Activated naive CD4-positive, alpha-beta T cell treated with anti-CD3 and anti-CD28 coated beads for 36 hours (primary cell): Measurements from ENCODE around the gene TANC1. TPM values are rescaled to one million over a fixed set of nuclear protein-coding genes. Genes with fewer than 3 reads are reported as not detected.

Experiments used
- CTCF ChIA-PET: fragments of 350-600 bp; sonication (Branson Sonifier 250); formaldehyde crosslinking; loops from one replicate; lab custom pipeline; 2021; ENCODE audit warnings: antibody characterized with exemption; lab: Charles Lee
- DNase-seq: peaks from one replicate; pipeline ENCODE4 v3.0.0-alpha.2; 2020
- H3K27ac Mint-ChIP-seq: one replicate; pipeline ENCODE4 v1.8.0; 2021; ENCODE audit warnings: mild to moderate bottlenecking, mixed read lengths
- H3K27me3 Mint-ChIP-seq: one replicate; pipeline ENCODE4 v1.8.0; 2021; ENCODE audit warnings: low read depth, mixed read lengths
- H3K36me3 Mint-ChIP-seq: one replicate; pipeline ENCODE4 v1.8.0; 2021; ENCODE audit warnings: low read depth, mixed read lengths
- H3K4me1 Mint-ChIP-seq: one replicate; pipeline ENCODE4 v1.8.0; 2021; ENCODE audit warnings: low read depth, mixed read lengths
- H3K4me3 Mint-ChIP-seq: one replicate; pipeline ENCODE4 v1.8.0; 2021; ENCODE audit warnings: mild to moderate bottlenecking, moderate library complexity, mixed read lengths
- H3K9me3 Mint-ChIP-seq: one replicate; pipeline ENCODE4 v1.8.0; 2021; ENCODE audit warnings: mixed read lengths
- intact Hi-C: fragments of 100-400 bp; cut with micrococcal nuclease; formaldehyde crosslinking; loops from one replicate; pipeline ENCODE4 v1.15.1; 2023
- total RNA-seq, 2 experiments: library from RNA; stranded (reverse); gene quantifications; one replicate each; pipeline ENCODE4 v1.2.3, GENCODE V29; 2021

The TANC1 gene
- total RNA-seq, 2 experiments from 2014 or later, result 2.0 to 2.3 TPM

GRCh38 chr2:158965641-158966040, 2.8 kb upstream of the TANC1 start:
- no peak overlapping the region for H3K4me3 Mint-ChIP-seq
- intact Hi-C loops, result loop anchor here (5.0 kb wide), 1 partner anchor 508 kb away; the partner anchor contains the start of genes CCDC148 and PKP4
- no peak overlapping the region for H3K27ac Mint-ChIP-seq
- no peaks in the 10 kb centered on the region for H3K36me3 Mint-ChIP-seq
- CTCF ChIA-PET, result interaction anchor here (0.5 to 0.9 kb wide), 3 partner anchors 8 to 154 kb away, joined by 3 read pairs; no protein-coding TSS in a partner anchor
- H3K27me3 Mint-ChIP-seq, result peaks cover 30% of the 10 kb centered on the region
- H3K4me1 Mint-ChIP-seq, result peaks cover 14% of the 10 kb centered on the region
- no peak for DNase-seq
- no peaks in the 10 kb centered on the region for H3K9me3 Mint-ChIP-seq

GRCh38 chr2:158966312-158966711, 2.1 kb upstream of the TANC1 start:
- intact Hi-C loops, result loop anchor here (5.0 kb wide), 1 partner anchor 509 kb away; the partner anchor contains the start of genes CCDC148 and PKP4
- DNase-seq, result no peak
- CTCF ChIA-PET, result interaction anchor here (0.5 to 0.9 kb wide), 3 partner anchors 9 to 153 kb away, joined by 3 read pairs; no protein-coding TSS in a partner anchor
- Mint-ChIP-seq H3K27ac (no peak overlapping the region), H3K27me3 (peaks cover 31% of the 10 kb centered on the region), H3K4me1 (peaks cover 14% of the 10 kb centered on the region), H3K4me3 (no peak overlapping the region), H3K36me3 (no peaks in the 10 kb centered on the region), H3K9me3 (no peaks in the 10 kb centered on the region)

GRCh38 chr2:158967114-158967730, 1.2 kb upstream of the TANC1 start:
- H3K36me3 Mint-ChIP-seq, result no peaks in the 10 kb centered on the region
- intact Hi-C loops, result loop anchor here (5.0 kb wide), 1 partner anchor 510 kb away; the partner anchor contains the start of genes CCDC148 and PKP4
- peaks cover 14% of the 10 kb centered on the region for H3K4me1 Mint-ChIP-seq
- no peaks in the 10 kb centered on the region for H3K9me3 Mint-ChIP-seq
- no peak overlapping the region for H3K27ac Mint-ChIP-seq
- peak overlapping the region; percentile 60 for H3K4me3 Mint-ChIP-seq
- CTCF ChIA-PET, result interaction anchor here (1.6 kb wide), 1 partner anchor 151 kb away, joined by 3 read pairs; no protein-coding TSS in a partner anchor
- peaks cover 37% of the 10 kb centered on the region for H3K27me3 Mint-ChIP-seq
- DNase-seq, result no peak

GRCh38 chr2:158967731-158968395, 577 bp upstream of the TANC1 start:
- Mint-ChIP-seq H3K27ac (no peak overlapping the region), H3K27me3 (peaks cover 43% of the 10 kb centered on the region), H3K4me1 (peaks cover 14% of the 10 kb centered on the region), H3K4me3 (peak overlapping the region; percentile 60), H3K9me3 (no peaks in the 10 kb centered on the region), H3K36me3 (no peaks in the 10 kb centered on the region)
- CTCF ChIA-PET, result interaction anchor here (1.6 kb wide), 1 partner anchor 151 kb away, joined by 3 read pairs; no protein-coding TSS in a partner anchor
- no peak for DNase-seq
- intact Hi-C loops, result loop anchor here (2.0 to 5.0 kb wide), 3 partner anchors 151 to 511 kb away; partner anchors contain the start of genes CCDC148, PKP4 and WDSUB1

GRCh38 chr2:158969162-158969714, 798 bp downstream of the TANC1 start:
- Mint-ChIP-seq H3K9me3 (no peaks in the 10 kb centered on the region), H3K4me3 (peak overlapping the region; percentile 80), H3K4me1 (peaks cover 14% of the 10 kb centered on the region), H3K27me3 (peaks cover 52% of the 10 kb centered on the region), H3K27ac (no peak overlapping the region), H3K36me3 (no peaks in the 10 kb centered on the region)
- CTCF ChIA-PET, result interaction anchor here (0.6 to 1.6 kb wide), 2 partner anchors 149 to 1076 kb away, joined by 3 read pairs; no protein-coding TSS in a partner anchor
- no peak for DNase-seq
- intact Hi-C loops, result loop anchor here (2.0 to 5.0 kb wide), 3 partner anchors 150 to 512 kb away; partner anchors contain the start of genes CCDC148, PKP4 and WDSUB1

GRCh38 chr2:158969715-158970240, 1.3 kb downstream of the TANC1 start:
- Mint-ChIP-seq H3K4me1 (peaks cover 14% of the 10 kb centered on the region), H3K27ac (peak overlapping the region; percentile 9), H3K27me3 (peaks cover 52% of the 10 kb centered on the region), H3K9me3 (no peaks in the 10 kb centered on the region), H3K4me3 (peak overlapping the region; percentile 80), H3K36me3 (no peaks in the 10 kb centered on the region)
- peak; percentile 17 for DNase-seq
- CTCF ChIA-PET, result interaction anchor here (0.6 kb wide), 1 partner anchor 1076 kb away, joined by 3 read pairs; no protein-coding TSS in a partner anchor
- intact Hi-C loops, result loop anchor here (1.0 to 5.0 kb wide), 5 partner anchors 82 to 743 kb away; partner anchors contain the start of genes CCDC148, MARCHF7, PKP4 and WDSUB1

GRCh38 chr2:158970241-158970751, 1.9 kb downstream of the TANC1 start:
- peak; percentile 31 for DNase-seq
- Mint-ChIP-seq H3K36me3 (no peaks in the 10 kb centered on the region), H3K4me1 (peaks cover 14% of the 10 kb centered on the region), H3K27ac (no peak overlapping the region), H3K27me3 (peaks cover 52% of the 10 kb centered on the region), H3K4me3 (peak overlapping the region; percentile 80), H3K9me3 (no peaks in the 10 kb centered on the region)
- intact Hi-C loops, result loop anchor here (1.0 to 5.0 kb wide), 2 partner anchors 83 to 742 kb away; partner anchors contain the start of gene MARCHF7
- CTCF ChIA-PET, result no interaction called here

GRCh38 chr2:158973116-158973956, 4.9 kb downstream of the TANC1 start:
- intact Hi-C loops, result loop anchor here (5.0 kb wide), 1 partner anchor 86 kb away; no protein-coding TSS in a partner anchor
- Mint-ChIP-seq H3K36me3 (no peaks in the 10 kb centered on the region), H3K4me1 (peaks cover 14% of the 10 kb centered on the region), H3K27ac (no peak overlapping the region), H3K4me3 (no peak overlapping the region), H3K9me3 (no peaks in the 10 kb centered on the region), H3K27me3 (peaks cover 39% of the 10 kb centered on the region)
- CTCF ChIA-PET, result interaction anchor here (0.6 to 1.2 kb wide), 2 partner anchors 24 to 30 kb away, joined by 3 read pairs; no protein-coding TSS in a partner anchor
- DNase-seq, result no peak

- DNase-seq, result no peak
- Mint-ChIP-seq H3K27ac (no peak overlapping the region), H3K4me1 (peaks cover 2% of the 10 kb centered on the region), H3K4me3 (no peak overlapping the region), H3K36me3 (no peaks in the 10 kb centered on the region), H3K27me3 (peaks cover 26% of the 10 kb centered on the region), H3K9me3 (no peaks in the 10 kb centered on the region)
- intact Hi-C loops, result no loop called here
- CTCF ChIA-PET, result interaction anchor here (0.7 kb wide), 1 partner anchor 69 kb away, joined by 3 read pairs; no protein-coding TSS in a partner anchor
Observed at GRCh38 chr2:158975271-158975921, 7.0 kb downstream of the TANC1 start.

- Mint-ChIP-seq H3K36me3 (no peaks in the 10 kb centered on the region), H3K27ac (no peak overlapping the region), H3K9me3 (no peaks in the 10 kb centered on the region), H3K4me1 (no peaks in the 10 kb centered on the region), H3K27me3 (peaks cover 2% of the 10 kb centered on the region), H3K4me3 (no peak overlapping the region)
- CTCF ChIA-PET, result no interaction called here
- no peak for DNase-seq
- intact Hi-C loops, result no loop called here
Observed at GRCh38 chr2:158979772-158980171, 11.3 kb downstream of the TANC1 start.
